ENCODE data around the gene SMIM28.
A peak's percentile ranks its signal among the peaks of the same experiment; 100 is the strongest.
"Not testable (repeated sequence)": the region's sequence is repeated elsewhere in the genome, so short reads cannot be mapped to it uniquely, and the experiment has no call there.

Gene SMIM28

DNA sequence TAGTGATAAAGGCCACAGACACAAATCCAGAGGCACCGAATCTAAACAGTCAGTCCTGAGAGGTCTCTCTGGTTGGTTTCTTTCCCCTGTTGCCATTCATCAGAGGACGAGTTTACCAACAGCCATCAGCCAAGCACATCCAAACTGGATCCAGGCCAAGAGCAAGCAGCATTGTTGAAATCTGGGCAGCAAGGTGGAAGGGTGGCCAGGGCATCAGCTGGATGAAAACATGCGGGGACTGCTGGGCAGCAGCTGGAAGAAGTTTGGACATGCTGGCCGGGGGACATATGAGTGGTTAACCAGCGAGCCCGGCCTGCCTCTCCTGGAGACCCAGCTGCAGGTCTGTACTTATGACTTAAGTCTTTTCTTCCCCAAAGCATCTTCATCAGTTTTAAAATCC lies at the start of gene SMIM28:
Gene SMIM28, plus strand, starts transcription at position 62 of the 400 bp plus-strand sequence. Its CDS starts 168 bp downstream, at position 230.
- DNase-seq = no peak

DNA sequence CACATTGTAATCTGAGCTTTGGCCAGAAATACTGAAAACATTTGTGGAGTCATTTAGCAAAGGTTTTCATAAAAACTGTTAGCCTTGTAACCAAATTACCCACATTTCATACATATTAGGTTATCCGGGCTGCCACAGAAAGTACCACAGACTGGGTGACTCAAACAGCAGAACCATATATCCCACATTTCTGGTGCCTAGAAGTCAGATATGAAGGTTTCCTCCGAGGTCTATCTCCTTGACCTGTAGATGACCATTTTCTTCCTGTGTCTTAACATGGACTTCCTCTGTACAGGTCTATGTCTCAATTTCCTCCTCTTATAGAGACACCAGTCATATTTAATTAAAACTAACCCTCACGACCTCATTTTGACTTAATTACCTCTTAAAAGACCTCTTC lies 49.5 kb upstream of the SMIM28 start:
- peak; percentile 23 to 31 for DNase-seq

DNA sequence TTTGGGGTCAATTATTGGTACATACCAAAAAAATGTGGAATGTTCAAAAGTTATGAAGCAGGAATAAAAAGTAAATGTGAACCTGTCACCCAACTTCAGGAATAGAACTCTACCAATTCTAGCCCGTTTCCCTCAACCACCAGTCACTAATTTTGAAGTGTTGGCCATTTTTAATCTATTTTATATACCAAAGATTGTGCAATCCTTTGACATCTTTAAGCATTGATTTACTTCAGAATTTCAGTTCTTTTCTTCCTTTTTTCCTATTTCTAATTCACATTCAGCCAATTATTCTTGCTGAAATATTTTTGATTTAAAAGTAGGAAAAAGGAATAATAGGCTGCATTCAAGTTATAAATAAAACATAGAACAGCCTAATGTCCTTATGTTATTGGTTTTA lies 46.9 kb upstream of the SMIM28 start:
- DNase-seq = no peak

DNA sequence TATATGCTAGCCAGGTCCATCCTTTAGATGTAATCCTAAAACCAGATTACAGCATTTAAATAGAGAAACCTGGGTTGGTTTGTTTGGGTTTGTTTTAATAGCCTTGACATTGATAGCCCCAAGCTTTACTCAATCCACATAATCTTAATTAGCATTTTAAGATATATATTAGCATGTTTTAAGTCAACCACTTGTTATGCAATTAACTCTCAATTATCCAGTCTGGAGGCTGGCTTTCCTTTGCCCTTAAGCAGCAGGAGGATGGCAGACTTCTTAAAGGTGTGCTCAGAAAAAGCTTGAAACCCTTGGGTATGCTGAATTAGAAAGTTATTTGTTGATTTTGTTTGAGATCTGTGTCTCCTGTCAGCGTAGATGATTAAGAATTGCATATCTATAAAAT lies 46.3 kb upstream of the SMIM28 start:
- DNase-seq = no peak

DNA sequence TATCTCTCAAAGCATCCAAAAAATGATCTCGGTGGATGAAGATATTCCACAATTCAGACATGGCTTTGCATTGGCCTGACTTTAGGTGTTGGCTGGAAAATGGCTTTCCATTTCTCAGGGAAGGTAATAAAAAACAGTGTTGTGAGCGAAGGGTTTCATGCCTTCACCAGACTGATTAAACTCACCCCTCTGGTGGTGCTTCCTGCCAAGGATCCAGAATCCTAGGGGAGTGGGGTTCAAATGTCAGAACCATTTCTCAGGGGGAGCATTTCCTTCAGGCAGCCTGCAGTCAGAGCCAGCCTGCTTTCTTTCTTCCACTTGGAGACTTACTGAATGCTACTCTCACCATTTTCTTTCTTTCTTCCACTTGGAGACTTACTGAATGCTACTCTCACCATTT lies 45.7 kb upstream of the SMIM28 start:
- DNase-seq = no peak

DNA sequence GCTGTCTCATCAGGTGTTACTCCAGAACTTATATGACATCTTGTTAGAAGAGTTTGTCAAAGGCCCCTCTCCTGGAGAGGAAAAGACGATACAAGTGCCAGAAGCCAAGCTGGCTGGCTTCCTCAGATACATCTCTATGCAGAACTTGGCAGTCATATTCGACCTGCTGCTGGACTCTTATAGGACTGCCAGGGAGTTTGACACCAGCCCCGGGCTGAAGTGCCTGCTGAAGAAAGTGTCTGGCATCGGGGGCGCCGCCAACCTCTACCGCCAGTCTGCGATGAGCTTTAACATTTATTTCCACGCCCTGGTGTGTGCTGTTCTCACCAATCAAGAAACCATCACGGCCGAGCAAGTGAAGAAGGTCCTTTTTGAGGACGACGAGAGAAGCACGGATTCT lies 43.7 kb upstream of the SMIM28 start:
- no peak for DNase-seq

DNA sequence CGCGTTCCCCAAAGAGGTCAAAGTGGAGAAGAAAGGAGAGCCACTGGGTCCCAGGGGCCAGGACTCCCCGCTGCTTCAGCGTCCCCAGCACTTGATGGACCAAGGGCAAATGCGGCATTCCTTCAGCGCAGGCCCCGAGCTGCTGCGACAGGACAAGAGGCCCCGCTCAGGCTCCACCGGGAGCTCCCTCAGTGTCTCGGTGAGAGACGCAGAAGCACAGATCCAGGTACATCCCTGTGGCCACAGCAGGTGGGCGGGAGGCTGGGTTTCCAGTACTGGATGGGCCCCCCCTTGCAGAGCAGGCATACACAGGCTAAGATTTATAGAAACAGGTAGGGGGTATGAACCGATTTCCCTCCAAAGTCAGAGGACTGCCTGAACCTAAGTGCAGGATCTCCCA lies 42.7 kb upstream of the SMIM28 start:
- no peak for DNase-seq

DNA sequence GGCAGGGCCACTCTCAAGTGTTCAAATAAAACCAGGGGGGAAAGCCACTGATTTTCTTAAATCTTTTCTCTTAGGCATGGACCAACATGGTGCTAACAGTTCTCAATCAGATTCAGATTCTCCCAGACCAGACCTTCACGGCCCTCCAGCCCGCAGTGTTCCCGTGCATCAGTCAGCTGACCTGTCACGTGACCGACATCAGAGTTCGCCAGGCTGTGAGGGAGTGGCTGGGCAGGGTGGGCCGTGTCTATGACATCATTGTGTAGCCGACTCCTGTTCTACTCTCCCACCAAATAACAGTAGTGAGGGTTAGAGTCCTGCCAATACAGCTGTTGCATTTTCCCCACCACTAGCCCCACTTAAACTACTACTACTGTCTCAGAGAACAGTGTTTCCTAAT lies 41.5 kb upstream of the SMIM28 start:
- DNase-seq = no peak

DNA sequence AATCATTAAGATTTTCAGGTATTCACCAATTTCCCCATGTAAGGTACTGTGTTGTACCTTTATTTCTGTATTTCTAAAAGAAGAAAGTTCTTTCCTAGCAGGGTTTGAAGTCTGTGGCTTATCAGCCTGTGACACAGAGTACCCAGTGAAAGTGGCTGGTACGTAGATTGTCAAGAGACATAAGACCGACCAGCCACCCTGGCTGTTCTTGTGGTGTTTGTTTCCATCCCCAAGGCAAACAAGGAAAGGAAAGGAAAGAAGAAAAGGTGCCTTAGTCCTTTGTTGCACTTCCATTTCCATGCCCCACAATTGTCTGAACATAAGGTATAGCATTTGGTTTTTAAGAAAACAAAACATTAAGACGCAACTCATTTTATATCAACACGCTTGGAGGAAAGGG lies 40.6 kb upstream of the SMIM28 start:
- no peak for DNase-seq

DNA sequence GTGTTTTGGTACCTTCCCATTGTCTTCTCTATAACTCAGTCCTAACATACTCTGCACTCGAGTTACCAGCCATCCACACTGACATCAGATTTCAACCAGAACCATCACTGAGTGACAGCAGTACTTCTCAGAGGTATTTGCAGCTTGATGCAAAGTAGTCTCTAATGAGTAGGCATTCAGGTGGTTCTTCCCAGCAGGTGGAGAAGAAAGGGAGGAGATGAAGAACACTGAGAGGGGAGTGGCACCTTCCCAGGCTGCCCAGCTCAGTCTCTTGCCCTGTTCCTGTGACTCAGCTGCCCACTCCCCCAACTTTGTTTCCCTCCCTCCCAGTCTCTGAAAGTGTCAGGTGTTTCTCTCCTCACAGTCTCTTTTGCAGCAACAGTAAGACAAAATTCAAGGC lies 38.7 kb upstream of the SMIM28 start:
- no peak for DNase-seq

DNA sequence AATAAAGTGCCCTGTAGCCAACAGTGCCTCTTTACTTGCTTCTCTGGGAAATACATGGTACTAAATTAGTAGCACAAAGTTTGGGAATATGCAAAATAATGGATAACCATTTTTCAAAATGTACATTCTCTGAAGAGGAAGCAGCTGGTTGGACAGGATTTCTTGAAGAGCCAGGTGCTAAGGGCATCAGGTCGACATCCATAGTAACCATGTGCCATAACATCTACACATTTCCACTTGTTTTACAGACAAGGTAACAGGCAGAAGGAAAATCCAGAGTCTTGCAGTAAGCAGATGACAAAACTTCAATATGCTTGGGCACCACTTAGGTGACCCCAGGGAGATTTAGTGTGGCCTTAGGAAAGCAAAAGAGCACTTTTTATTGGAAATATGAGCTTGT lies 36.5 kb upstream of the SMIM28 start:
- no peak for DNase-seq

DNA sequence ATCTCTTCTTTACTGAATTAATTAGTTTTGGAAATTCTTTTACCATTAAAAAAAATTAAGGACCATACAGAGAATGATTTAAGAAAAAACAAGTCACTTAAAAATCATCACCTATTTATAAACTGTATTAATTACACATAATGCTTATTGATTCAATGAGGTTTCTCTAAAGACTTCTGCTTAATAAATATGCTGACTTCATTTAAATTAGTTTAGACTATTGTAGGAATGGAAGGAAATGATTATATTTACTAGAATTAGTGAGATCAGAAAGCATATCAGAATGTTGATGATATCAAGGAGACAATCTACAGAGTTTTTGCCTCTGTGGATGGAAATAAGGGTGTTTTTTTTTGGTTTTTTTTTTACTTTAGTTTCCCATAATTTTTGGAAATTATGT lies 34.6 kb upstream of the SMIM28 start:
- no peak for DNase-seq

DNA sequence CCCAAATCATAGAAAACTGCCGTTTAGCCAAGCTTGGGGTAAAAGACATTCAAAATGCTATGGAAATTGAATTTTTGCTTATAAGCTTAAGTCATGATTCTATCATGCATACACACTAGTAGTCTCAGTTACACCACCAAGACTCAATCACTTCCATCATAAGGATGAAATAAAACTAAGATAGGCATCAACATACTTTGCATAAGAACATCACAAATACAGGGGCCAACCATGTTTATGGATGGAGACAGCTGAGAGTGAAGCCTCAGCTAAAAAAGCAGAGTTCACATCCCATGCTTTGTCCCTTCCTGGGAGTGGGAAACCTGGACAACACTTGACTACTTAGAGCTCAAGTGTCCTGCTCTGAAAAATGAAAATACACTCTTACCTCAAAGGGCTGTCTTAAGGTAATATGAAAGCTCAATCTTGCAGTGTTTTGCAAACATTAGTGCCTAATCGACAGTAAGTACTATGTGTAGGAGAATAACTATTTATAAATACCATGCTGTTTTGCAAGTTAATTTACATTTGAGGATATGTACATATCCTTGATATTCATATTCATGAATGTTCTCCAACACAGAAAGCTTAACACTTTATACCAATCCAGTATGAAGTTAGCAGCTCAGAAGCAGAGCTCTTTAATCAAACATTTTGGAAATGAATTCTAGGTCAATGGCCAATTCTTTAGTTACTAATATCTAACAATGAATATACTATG lies 32.0 kb upstream of the SMIM28 start:
- no peak for DNase-seq

DNA sequence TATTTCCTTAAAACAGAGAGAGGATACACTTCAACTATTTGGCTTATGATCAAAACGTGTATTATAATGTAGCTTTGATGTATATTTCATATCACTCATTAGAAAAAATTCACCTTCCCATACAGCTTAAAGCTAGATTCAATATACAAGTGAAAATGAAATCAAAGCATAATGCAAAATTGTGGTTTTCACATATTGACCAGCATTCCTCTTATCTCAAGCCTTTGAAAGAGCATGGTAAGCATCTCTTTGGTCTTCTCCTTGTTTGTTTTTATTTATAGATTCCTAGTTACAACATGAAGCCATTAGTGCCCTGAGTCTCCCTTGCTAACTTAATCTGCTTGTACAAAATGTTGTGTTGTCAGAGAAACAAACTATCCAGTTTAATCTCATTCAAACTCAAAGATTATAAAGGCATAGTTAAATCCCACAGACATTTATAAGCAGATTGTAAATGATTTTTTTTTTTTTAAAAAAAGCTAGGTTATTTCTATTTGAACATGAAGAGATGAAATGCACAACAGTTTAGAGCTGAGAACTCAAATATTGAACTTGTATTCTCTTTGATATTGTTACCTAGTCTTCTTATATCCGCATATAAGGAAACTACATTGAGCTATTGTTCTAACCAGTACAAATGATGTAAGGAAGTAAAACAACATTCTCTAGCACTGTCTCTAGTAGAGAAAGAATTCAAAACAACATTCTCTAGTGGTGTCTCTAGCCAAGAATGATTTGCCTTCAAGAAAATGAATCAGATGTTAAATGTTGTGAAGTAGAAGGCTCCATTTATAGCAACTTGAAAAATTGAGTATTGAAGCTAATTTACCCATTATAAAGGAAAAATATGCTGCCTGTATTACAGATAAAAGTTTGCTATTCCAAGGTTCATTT lies 31.2 kb upstream of the SMIM28 start:
- DNase-seq = no peak

DNA sequence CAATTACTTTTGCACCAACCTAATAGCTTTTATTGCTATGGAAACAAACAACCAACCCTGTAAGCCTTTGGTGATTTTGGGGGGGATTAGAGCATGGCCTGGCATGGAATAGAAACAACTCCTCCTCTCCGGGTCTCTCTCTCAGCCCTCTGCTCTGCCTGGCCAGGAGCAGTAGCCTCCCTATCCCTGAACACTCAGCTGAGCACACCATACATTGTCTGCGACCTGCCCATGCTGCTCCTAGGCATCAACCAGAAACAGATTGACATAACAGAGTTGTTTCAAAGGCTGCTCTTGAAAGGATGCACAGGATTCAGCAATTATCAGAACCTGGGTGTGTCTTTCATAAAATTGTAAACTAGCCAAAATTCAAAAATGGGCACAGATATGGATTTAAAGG lies 29.8 kb upstream of the SMIM28 start:
- no peak for DNase-seq

DNA sequence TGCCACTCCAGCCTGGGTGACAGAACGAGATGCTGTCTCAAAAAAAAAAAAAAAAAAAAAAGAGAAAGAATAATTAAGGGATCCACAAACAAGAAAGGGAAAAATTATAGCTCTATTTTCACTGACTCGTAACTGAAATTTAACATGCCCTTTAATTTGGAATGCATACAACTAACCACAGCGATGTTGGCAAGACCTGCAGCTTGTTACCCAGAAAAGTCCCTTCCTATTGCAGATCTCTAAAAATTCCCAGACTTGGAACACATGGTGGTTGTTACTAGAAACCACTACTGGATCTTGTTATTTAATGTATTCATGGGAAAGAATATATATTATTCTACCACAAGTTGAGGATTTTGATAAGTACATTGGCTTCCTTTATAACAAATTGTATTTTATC lies 27.8 kb upstream of the SMIM28 start:
- no peak for DNase-seq

DNA sequence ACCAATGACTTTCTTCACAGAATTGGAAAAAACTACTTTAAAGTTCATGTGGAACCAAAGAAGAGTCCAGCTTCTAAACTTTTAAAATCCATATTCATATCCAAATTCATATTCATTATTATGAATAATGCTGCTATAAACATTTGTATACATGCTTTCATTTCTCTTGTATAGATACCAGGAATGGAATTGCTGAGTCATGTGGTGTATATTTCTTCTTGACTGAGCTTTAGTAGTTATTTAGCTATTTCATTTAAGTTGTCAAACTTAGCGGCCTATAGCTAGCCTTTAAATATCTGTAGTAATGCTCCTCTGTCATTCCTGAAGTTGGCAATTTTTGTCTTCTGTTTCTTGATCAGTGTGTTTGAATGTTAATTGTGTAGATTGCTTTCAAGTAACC lies 19.8 kb upstream of the SMIM28 start:
- no peak for DNase-seq

DNA sequence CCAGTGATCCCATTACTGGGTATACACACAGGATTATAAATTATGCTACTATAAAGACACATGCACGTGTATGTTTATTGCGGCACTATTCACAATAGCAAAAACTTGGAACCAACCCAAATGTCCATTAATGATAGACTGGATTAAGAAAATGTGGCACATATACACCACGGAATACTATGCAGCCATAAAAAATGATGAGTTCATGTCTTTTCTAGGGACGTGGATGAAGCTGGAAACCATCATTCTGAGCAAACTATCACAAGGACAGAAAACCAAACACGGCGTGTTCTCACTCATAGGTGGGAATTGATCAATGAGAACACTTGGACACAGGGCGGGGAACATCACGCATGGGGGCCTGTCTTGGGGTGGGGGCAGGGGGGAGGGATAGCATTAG lies 9.0 kb upstream of the SMIM28 start:
- not testable (repeated sequence) for DNase-seq

DNA sequence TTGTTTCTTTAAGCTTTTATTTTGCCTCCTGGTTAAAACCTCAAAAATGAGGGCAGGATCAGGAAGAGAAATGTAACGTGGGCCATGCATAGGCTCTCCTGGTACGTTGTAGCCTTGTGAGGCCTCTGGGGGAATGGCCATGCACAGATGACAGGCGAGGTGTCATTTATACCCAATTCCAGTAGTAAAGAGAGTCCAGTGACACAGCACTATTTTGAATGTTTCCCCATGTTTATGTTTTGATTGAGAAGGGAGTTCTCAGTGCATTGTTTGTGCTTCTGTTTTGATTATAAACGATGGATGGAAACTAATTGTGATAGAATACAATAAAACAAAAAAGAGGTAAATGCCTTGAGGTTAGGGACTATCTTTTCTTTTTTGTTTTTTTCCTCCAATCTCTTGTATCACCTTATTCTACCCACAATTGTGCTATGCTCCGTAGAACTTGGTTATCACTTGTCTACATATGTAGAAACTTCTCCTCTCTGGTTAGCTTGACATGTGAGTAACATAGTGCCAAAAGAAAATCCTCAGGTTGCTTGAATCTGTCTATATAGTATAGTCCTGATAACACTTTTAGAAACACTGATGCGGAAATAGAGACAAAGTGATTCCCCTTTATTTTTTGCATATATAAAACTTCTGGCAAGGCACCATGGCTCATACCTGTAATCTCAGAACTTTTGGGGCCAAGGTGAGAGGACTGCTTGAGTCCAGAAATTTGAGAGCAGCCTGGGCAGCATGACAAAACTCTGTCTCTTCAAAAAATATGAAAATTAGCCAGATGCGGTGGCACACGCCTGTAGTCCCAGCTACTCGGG lies 6.9 kb upstream of the SMIM28 start:
- DNase-seq = no peak

DNA sequence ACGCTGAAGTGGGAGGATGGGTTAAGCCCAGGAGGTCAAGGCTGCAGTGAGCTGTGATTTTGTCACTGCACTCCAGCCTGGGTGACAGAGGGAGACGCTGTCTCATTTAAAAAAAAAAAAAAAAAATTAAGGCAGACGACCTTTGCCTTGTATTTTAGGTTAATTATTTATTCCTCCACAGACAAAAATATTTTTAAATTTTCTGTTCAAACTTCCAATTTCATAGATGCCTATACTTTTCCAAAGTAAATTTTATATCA lies 6.3 kb upstream of the SMIM28 start:
- DNase-seq = no peak

DNA sequence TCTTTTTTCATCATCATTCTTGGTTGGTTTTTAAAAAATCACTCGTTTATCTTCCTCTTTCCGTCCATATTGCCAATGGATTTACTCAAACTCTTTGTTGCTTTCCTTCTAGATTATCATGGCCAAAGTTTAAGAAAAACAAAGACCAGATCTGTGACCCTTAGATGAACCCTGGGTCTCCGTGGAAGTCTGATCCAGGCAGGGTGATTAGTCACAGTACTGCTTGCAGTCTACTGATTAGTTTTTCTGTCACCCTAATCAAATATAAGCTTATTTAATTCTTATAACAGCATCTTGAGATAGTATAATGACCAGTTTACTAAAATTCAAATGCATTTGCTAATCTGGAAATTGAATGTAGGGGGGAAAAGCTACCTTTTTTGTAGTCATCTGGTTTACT lies 6.0 kb upstream of the SMIM28 start:
- no peak for DNase-seq

DNA sequence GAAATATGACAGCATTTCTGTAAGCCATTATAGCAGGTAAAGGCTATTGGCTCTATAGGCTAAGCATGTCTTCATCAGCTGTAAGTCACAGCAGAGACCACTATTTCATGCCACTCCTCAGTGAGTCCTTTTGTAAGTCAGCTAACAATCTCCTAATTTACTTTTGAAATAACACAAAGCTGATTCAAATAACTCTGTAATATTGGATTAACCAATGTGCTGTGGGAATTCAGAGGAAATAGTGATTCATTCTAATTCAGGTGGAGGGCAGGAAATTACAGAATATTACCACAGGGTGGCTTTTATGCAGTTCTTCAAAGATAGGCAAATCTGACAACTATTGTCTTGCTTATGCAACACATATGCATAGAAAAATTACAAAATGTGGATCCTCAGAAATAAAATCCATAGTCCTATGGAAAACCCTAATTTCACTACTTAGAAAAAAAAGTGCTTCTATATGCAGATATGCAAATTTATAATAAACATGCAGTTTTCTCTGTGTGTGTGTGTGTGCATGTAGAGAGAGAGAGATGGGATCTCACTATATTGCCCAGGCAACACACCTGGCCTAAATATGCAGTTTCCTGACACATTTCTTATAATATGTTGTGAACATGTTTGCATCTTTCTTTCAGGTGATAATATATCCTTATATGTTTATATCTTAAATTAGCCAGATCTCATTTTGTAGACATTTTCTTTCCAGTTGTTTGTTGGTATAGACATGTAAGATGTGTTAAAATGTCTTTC lies 4.8 kb upstream of the SMIM28 start:
- peak; percentile 56 to 64 for DNase-seq

DNA sequence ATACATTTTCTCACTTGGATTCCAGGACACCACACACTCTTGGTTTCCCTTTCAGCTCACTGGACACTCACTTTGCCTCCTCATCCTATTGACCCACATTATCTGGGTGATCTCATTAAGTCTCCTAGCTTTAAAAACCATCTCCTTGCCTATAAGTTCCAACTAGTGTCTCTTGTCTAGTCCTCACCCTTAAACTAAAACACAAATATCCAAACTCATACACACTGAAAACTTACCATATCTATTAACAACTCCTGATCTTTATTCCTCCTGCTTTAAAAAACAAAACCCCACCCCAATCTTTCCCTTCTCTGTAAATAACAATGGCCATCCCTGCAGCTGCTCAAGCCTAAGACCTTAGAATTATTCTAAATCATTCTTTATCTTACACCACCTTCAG lies 3.5 kb upstream of the SMIM28 start:
- DNase-seq = no peak
